SK-N-SH (cell line): ENCODE measurements around the gene BICC1. TPM values are rescaled to one million over a fixed set of nuclear protein-coding genes. Genes with fewer than 3 reads are reported as not detected.

Experiments
- CTCF ChIA-PET: fragments of 300-600, 350-600 bp; formaldehyde crosslinking; extraction: SDS; loops from one replicate; lab custom pipeline; 2021; lab: Yijun Ruan, JAX
- POLR2A ChIA-PET: fragments of 350-600 bp; sonication (Branson Sonifier 250); formaldehyde crosslinking; extraction: SDS; loops from one replicate; lab custom pipeline; 2020; ENCODE audit warnings: antibody characterized with exemption, inconsistent platforms; lab: Yijun Ruan, JAX
- DNase-seq: peaks from one replicate; pipeline ENCODE4 v3.0.0; 2012
- H2AFZ ChIP-seq: fragments of 200-600 bp; sonication (generic); 2 replicates; pipeline ENCODE4 v1.8.1; 2016; ENCODE audit warnings: antibody characterized with exemption, mild to moderate bottlenecking, low read depth
- H3F3A ChIP-seq: fragments of 200-600 bp; sonication (generic); replicated peaks from 2 replicates; pipeline ENCODE3; 2016; ENCODE audit warnings: antibody characterized with exemption, mild to moderate bottlenecking; ENCODE audit not compliant: insufficient read depth
- H3K27ac ChIP-seq, 2 experiments: fragments of 200-500 bp in 1 of 2; fragments of 200-600 bp in 1 of 2; sonication (Bioruptor generic) in 1 of 2; sonication (generic), shearing (Covaris generic) in 1 of 2; 2 replicates each; pipeline versions ENCODE4 v1.5.1 to v1.6.1; 2014 to 2016; ENCODE audit warnings: low read depth in 2 of 2, inconsistent platforms in 1 of 2, low read length in 1 of 2, mild to moderate bottlenecking in 1 of 2, mixed read lengths in 1 of 2
- H3K27me3 ChIP-seq: fragments of 200-600 bp; sonication (generic), shearing (Covaris generic); 2 replicates; pipeline ENCODE4 v1.6.1; 2016; ENCODE audit warnings: mixed run types; ENCODE audit not compliant: insufficient read depth
- H3K36me3 ChIP-seq, 2 experiments: fragments of 200-500 bp in 1 of 2; fragments of 200-600 bp in 1 of 2; sonication (Bioruptor generic) in 1 of 2; sonication (generic) in 1 of 2; replicated peaks in 1 of 2; 2 replicates each; pipeline versions ENCODE3 to v1.5.1; 2014 to 2016; ENCODE audit warnings: low read length in 1 of 2, mild to moderate bottlenecking in 1 of 2; ENCODE audit not compliant: insufficient read depth in 2 of 2, control insufficient read depth in 1 of 2
- H3K4me1 ChIP-seq, 2 experiments: fragments of 200-500 bp in 1 of 2; fragments of 200-600 bp in 1 of 2; sonication (Bioruptor generic) in 1 of 2; sonication (generic), shearing (Covaris generic) in 1 of 2; 2 replicates each; pipeline versions ENCODE4 v1.5.1 to v1.6.1; 2014 to 2016; ENCODE audit warnings: low read depth in 1 of 2, low read length in 1 of 2, mixed run types in 1 of 2; ENCODE audit not compliant: insufficient read depth in 2 of 2, control insufficient read depth in 1 of 2
- H3K4me2 ChIP-seq: fragments of 200-600 bp; sonication (generic), shearing (Covaris generic); 2 replicates; pipeline ENCODE4 v1.6.1; 2017; ENCODE audit warnings: mixed run types
- H3K4me3 ChIP-seq, 2 experiments: fragments of 200-500 bp in 1 of 2; fragments of 200-600 bp in 1 of 2; sonication (Bioruptor generic) in 1 of 2; sonication (generic), shearing (Covaris generic) in 1 of 2; 2 replicates each; pipeline versions ENCODE4 v1.5.1 to v1.8.1; 2014 to 2016; ENCODE audit warnings: low read depth in 2 of 2, inconsistent platforms in 1 of 2, low read length in 1 of 2, mild to moderate bottlenecking in 1 of 2, mixed read lengths in 1 of 2, moderate library complexity in 1 of 2
- H3K79me2 ChIP-seq: fragments of 200-600 bp; sonication (generic); 2 replicates; pipeline ENCODE4 v1.8.1; 2017; ENCODE audit warnings: mild to moderate bottlenecking; ENCODE audit not compliant: insufficient read depth
- H3K9ac ChIP-seq: fragments of 200-600 bp; sonication (generic); 2 replicates; pipeline ENCODE4 v1.6.1; 2017; ENCODE audit warnings: mixed run types
- H3K9me2 ChIP-seq: fragments of 200-600 bp; sonication (generic); 2 replicates; pipeline ENCODE4 v1.6.1; 2017; ENCODE audit warnings: mixed run types
- H3K9me3 ChIP-seq: fragments of 200-600 bp; sonication (generic); 2 replicates; pipeline ENCODE4 v1.6.1; 2017; ENCODE audit warnings: mixed run types, mild to moderate bottlenecking, moderate library complexity
- H4K20me1 ChIP-seq: fragments of 200-600 bp; sonication (generic); 2 replicates; pipeline ENCODE4 v1.6.1; 2017; ENCODE audit warnings: mild to moderate bottlenecking, mixed run types; ENCODE audit not compliant: insufficient read depth
- EP300 ChIP-seq, 2 experiments: IDR thresholded peaks; 2 replicates each; pipeline versions ENCODE4 v1.4.0 to v1.6.1; 2012; ENCODE audit warnings: borderline replicate concordance in 1 of 2, low read depth in 1 of 2, low read length in 1 of 2
- EZH2phosphoT487 ChIP-seq: fragments of 200-600 bp; sonication (generic); IDR thresholded peaks from 2 replicates; pipeline ENCODE4 v1.6.1; 2017; ENCODE audit warnings: low read depth, mixed run types, mild to moderate bottlenecking, antibody characterized with exemption, moderate library complexity, borderline replicate concordance
- IRF3 ChIP-seq: fragments of 150-350 bp; IDR thresholded peaks from 2 replicates; pipeline ENCODE4 v1.6.1; 2016; ENCODE audit warnings: mild to moderate bottlenecking, low read depth, low read length
- MEF2A ChIP-seq: IDR thresholded peaks from 2 replicates; pipeline ENCODE4 v1.4.0; 2012; ENCODE audit warnings: low read depth, borderline replicate concordance
- MXI1 ChIP-seq: IDR thresholded peaks from 2 replicates; pipeline ENCODE4 v1.6.1; 2012; ENCODE audit warnings: mild to moderate bottlenecking, low read depth, low read length, improper control_type of control experiment
- POLR2AphosphoS5 ChIP-seq: IDR thresholded peaks from 2 replicates; pipeline ENCODE4 v1.6.1; 2012; ENCODE audit warnings: low read depth, low read length
- RAD21 ChIP-seq: IDR thresholded peaks from 2 replicates; pipeline ENCODE4 v1.6.1; 2012; ENCODE audit warnings: mild to moderate bottlenecking, low read length
- RCOR1 ChIP-seq: fragments of 150-350 bp; IDR thresholded peaks from 2 replicates; pipeline ENCODE4 v1.6.1; 2017; ENCODE audit warnings: antibody characterized with exemption, low read length
- REST ChIP-seq: IDR thresholded peaks from 2 replicates; pipeline ENCODE4 v1.6.1; 2012; ENCODE audit warnings: mild to moderate bottlenecking, low read depth, low read length, moderate library complexity
- RFX5 ChIP-seq: IDR thresholded peaks from 2 replicates; pipeline ENCODE4 v1.6.1; 2012; ENCODE audit warnings: mild to moderate bottlenecking, improper control_type of control experiment, low read length
- SMC3 ChIP-seq: IDR thresholded peaks from 2 replicates; pipeline ENCODE4 v1.6.1; 2012; ENCODE audit warnings: low read depth, low read length, improper control_type of control experiment
- TCF12 ChIP-seq: IDR thresholded peaks from 2 replicates; pipeline ENCODE4 v1.4.0; 2012
- TEAD4 ChIP-seq: IDR thresholded peaks from 2 replicates; pipeline ENCODE4 v1.4.0; 2012; ENCODE audit warnings: mild to moderate bottlenecking, borderline replicate concordance; ENCODE audit not compliant: insufficient read depth
- USF1 ChIP-seq: IDR thresholded peaks from 2 replicates; pipeline ENCODE4 v1.4.0; 2012; ENCODE audit warnings: low read depth, borderline replicate concordance
- USF2 ChIP-seq: fragments of 150-350 bp; IDR thresholded peaks from 2 replicates; pipeline ENCODE4 v1.6.1; 2017; ENCODE audit warnings: antibody characterized with exemption, low read length, low read depth, borderline replicate concordance
- YY1 ChIP-seq: IDR thresholded peaks from 2 replicates; pipeline ENCODE4 v1.4.0; 2012; ENCODE audit warnings: low read depth, mild to moderate bottlenecking
- WGBS: methylation state at CpG from one replicate; pipeline ENCODE4 v1.1.6; 2017; ENCODE audit warnings: low lambda C conversion rate; 5-methylcytosine and 5-hydroxymethylcytosine counted together
- polyA plus RNA-seq, 3 experiments: library from polyadenylated mRNA; depleted of rRNA; stranded (reverse); fragments of >200 nt; gene quantifications; 2 replicates each; pipeline ENCODE4 v1.2.3, GENCODE V29; 2012
- TF ChIP-seq, protein P1 (sequence below): fragments of 200-600 bp; sonication (generic); IDR thresholded peaks from 2 replicates; pipeline ENCODE4 v1.6.1; 2017; ENCODE audit warnings: antibody characterized with exemption, mild to moderate bottlenecking, moderate library complexity

Gene BICC1
- polyA plus RNA-seq, 1 of the 3 experiments (the other 2 are of a cell fraction) = 1.5 TPM

GRCh38 chr10:58480321-58480720, 32.4 kb upstream of the BICC1 start (continued):
- TF ChIP-seq EZH2phosphoT487 = no peak

DNA sequence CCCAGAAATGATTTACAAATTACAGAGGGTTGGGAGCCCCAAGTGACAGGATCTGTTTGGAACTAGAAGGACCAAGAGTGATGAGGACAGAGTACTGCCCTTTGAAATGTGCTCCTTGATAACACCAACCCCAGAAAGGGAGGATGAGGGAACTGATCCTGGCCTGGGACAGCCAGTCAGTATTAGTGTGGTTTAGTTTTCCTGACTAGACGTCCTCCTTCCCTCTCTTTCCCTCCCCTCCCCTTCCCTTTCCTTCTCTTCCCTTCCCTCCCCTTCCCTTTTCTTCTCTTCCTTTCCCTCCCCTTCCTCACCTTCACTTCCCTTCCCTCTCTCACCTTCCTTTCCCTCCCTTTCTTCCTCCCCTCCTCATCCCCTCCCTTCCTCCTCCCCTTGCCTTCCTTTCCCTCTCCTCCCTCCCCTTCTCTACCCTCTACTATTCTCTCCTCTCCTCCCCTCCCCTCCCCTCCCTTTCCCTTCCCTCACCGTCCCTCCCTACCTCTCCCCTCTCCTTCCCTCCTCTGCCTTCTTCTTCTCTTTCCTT, 31.0 kb upstream of the BICC1 start:
- no peaks in the 10 kb centered on the region for H4K20me1 ChIP-seq
- 54% methylated on average over 2 of the region's 2 CpGs for WGBS
- no peak overlapping the region for H3K4me3 ChIP-seq
- no peaks in the 10 kb centered on the region for H3K27me3 ChIP-seq
- H3K4me1 ChIP-seq = peaks cover 0 to 7% of the 10 kb centered on the region in 2 experiments; a peak in 1 of 4 replicates
- no peak for DNase-seq
- peaks cover 2% of the 10 kb centered on the region for H3F3A ChIP-seq
- no peak overlapping the region for H3K4me2 ChIP-seq
- no peak overlapping the region for H3K9ac ChIP-seq
- no peaks in the 10 kb centered on the region for H3K9me3 ChIP-seq
- no peaks in the 10 kb centered on the region for H3K9me2 ChIP-seq
- no peak overlapping the region for H3K27ac ChIP-seq
- ChIA-PET POLR2A (no interaction called here), CTCF (no interaction called here)
- no peak overlapping the region for H2AFZ ChIP-seq
- H3K36me3 ChIP-seq = no peaks in the 10 kb centered on the region
- TF ChIP-seq TCF12 (no peak), EP300 (IDR thresholded peaks at IDR 0.05; ENCODE audit: borderline replicate concordance in 1 of 2, low read depth in 1 of 2, low read length in 1 of 2) (no peak), RCOR1 (no peak), IRF3 (no peak), YY1 (no peak), REST (no peak), RFX5 (no peak), MEF2A (no peak), MXI1 (no peak)
- TF ChIP-seq, all 33 proteins: peak for 0
- no peaks in the 10 kb centered on the region for H3K79me2 ChIP-seq

- Histone ChIP-seq H3K4me2 (no peak overlapping the region), H3K27ac (no peak overlapping the region)
- TF ChIP-seq RAD21 = no peak
- no peak for TF ChIP-seq YY1
- TF ChIP-seq TCF12 = no peak
- TF ChIP-seq USF1 = no peak
- TF ChIP-seq POLR2AphosphoS5 = no peak
- TF ChIP-seq RCOR1 = no peak
- no peak for TF ChIP-seq SMC3
- no peak for TF ChIP-seq TEAD4
- no peak for TF ChIP-seq USF2
- TF ChIP-seq, protein P1, sequence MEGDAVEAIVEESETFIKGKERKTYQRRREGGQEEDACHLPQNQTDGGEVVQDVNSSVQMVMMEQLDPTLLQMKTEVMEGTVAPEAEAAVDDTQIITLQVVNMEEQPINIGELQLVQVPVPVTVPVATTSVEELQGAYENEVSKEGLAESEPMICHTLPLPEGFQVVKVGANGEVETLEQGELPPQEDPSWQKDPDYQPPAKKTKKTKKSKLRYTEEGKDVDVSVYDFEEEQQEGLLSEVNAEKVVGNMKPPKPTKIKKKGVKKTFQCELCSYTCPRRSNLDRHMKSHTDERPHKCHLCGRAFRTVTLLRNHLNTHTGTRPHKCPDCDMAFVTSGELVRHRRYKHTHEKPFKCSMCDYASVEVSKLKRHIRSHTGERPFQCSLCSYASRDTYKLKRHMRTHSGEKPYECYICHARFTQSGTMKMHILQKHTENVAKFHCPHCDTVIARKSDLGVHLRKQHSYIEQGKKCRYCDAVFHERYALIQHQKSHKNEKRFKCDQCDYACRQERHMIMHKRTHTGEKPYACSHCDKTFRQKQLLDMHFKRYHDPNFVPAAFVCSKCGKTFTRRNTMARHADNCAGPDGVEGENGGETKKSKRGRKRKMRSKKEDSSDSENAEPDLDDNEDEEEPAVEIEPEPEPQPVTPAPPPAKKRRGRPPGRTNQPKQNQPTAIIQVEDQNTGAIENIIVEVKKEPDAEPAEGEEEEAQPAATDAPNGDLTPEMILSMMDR = no peak
Observed at GRCh38 chr10:58486821-58487220, 25.9 kb upstream of the BICC1 start.

More at GRCh38 chr10:58486821-58487220, 25.9 kb upstream of the BICC1 start:
- Histone ChIP-seq H2AFZ (no peak overlapping the region), H3K9me2 (no peaks in the 10 kb centered on the region), H4K20me1 (no peaks in the 10 kb centered on the region), H3K79me2 (no peaks in the 10 kb centered on the region), H3F3A (no peaks in the 10 kb centered on the region), H3K4me3 (no peak overlapping the region), H3K4me1 (no peaks in the 10 kb centered on the region), H3K9me3 (no peaks in the 10 kb centered on the region), H3K27me3 (no peaks in the 10 kb centered on the region), H3K9ac (no peak overlapping the region), H3K36me3 (no peaks in the 10 kb centered on the region)
- CTCF ChIA-PET = interaction anchor here (1.6 kb wide), 1 partner anchor 72 kb away, joined by 3 read pairs; no protein-coding TSS in a partner anchor
- POLR2A ChIA-PET = no interaction called here
- no peak for DNase-seq
- 97% methylated on average over 1 of the region's 1 CpG for WGBS
